Smooth muscle cell (in vitro differentiated cells): ENCODE data around the gene RXRA. TPM values are rescaled to one million over a fixed set of nuclear protein-coding genes. Genes with fewer than 3 reads are reported as not detected.
A peak's percentile ranks its signal among the peaks of the same experiment; 100 is the strongest.

Experiments
- DNase-seq: peaks from one replicate; lab custom pipeline; 2025; ENCODE audit not compliant: unreplicated experiment; lab: John Stamatoyannopoulos, UW
- H2AFZ ChIP-seq: fragments of 200-600 bp; sonication (generic); 2 replicates; pipeline ENCODE4 v1.6.0; 2016; ENCODE audit warnings: antibody characterized with exemption, low read depth, mild to moderate bottlenecking
- H3F3A ChIP-seq: fragments of 200-600 bp; sonication (generic); 2 replicates; pipeline ENCODE4 v1.6.0; 2017; ENCODE audit warnings: antibody characterized with exemption, low read depth
- H3K27ac ChIP-seq: fragments of 200-600 bp; sonication (generic); 2 replicates; pipeline ENCODE4 v1.5.1; 2016; ENCODE audit warnings: low read depth, mild to moderate bottlenecking
- H3K27me3 ChIP-seq: fragments of 200-600 bp; sonication (generic); 2 replicates; pipeline ENCODE4 v1.6.1; 2016; ENCODE audit warnings: low read depth, mild to moderate bottlenecking
- H3K36me3 ChIP-seq: fragments of 200-600 bp; sonication (generic); 2 replicates; pipeline ENCODE4 v1.5.1; 2016; ENCODE audit warnings: low read depth
- H3K4me1 ChIP-seq: fragments of 200-600 bp; sonication (generic); 2 replicates; pipeline ENCODE4 v1.5.1; 2016; ENCODE audit warnings: low read depth
- H3K4me2 ChIP-seq: fragments of 200-600 bp; sonication (generic); 2 replicates; pipeline ENCODE4 v1.6.0; 2016; ENCODE audit warnings: mild to moderate bottlenecking
- H3K4me3 ChIP-seq: fragments of 200-600 bp; sonication (generic); 2 replicates; pipeline ENCODE4 v1.5.1; 2016; ENCODE audit warnings: mild to moderate bottlenecking
- H3K79me2 ChIP-seq: fragments of 200-600 bp; sonication (generic); 2 replicates; pipeline ENCODE4 v1.6.0; 2016; ENCODE audit warnings: low read depth, mild to moderate bottlenecking
- H3K9ac ChIP-seq: fragments of 200-600 bp; sonication (generic); 2 replicates; pipeline ENCODE4 v1.6.0; 2016; ENCODE audit warnings: low read depth
- H3K9me3 ChIP-seq: fragments of 200-600 bp; sonication (generic); replicated peaks from 2 replicates; pipeline ENCODE4 v1.5.1; 2016; ENCODE audit warnings: low read depth
- H4K20me1 ChIP-seq: fragments of 200-600 bp; sonication (generic); 2 replicates; pipeline ENCODE4 v1.6.0; 2016; ENCODE audit warnings: low read depth
- WGBS: methylation state at CpG from one replicate; pipeline ENCODE4 v1.1.7; 2016; ENCODE audit warnings: low lambda C conversion rate; 5-methylcytosine and 5-hydroxymethylcytosine counted together
- polyA plus RNA-seq: library from polyadenylated mRNA; unstranded; fragments of >200 nt; fragmentation: Nextera tagmentation; extraction: Ambion mirVana; gene quantifications from 2 replicates; pipeline ENCODE4 v1.2.1, GENCODE V29; 2016
- total RNA-seq: library from RNA; depleted of rRNA; stranded (reverse); fragments of >200 nt; gene quantifications from 2 replicates; pipeline ENCODE4 v1.2.3, GENCODE V29; 2014
- TF ChIP-seq, protein P1 (sequence below): fragments of 200-600 bp; sonication (generic); IDR thresholded peaks from 2 replicates; pipeline ENCODE4 v1.5.1; 2017; ENCODE audit warnings: borderline replicate concordance, mild to moderate bottlenecking, antibody characterized with exemption; ENCODE audit not compliant: insufficient read depth, poor library complexity, severe bottlenecking

RXRA gene
- total and polyA plus RNA-seq, 2 experiments from 2014 or later: 8.9 to 23.1 TPM

DNA sequence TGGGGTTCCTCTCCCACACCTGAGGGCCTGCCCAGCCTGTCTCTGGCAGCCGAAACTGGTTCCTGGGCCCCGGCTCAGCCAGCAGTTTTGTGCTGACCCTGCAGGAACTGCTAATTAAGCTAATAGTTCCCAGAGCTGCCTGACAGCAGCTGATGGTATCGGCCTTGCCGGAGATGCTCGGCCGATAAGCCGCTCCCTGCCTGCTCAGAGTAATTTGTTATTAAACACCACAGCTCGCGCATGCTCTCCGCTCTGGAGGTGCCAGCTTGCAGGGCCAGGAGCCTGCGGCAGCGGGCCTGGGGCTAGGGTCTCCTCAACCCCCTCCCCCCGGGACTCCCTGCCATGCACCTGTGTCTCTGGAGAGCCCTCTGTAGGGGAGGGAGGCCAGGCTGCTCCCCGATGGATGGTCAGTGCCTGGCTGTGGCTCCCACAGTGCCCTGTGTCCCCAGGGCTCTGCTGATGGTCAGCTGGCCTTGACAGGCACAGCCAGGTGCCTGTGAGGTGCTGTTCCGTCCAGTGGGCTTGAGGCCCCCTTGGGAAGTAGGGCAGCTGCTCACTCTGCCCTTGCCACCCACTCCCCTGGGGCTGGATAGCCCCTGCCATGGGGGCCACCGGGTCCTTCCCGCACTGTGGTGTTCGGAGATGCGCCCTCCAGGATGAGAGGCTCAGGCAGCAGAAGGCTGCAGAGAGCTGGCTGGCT is 41.7 kb downstream of the RXRA start:
- no peaks in the 10 kb centered on the region for H3K27me3 ChIP-seq
- no peak overlapping the region for H3K4me3 ChIP-seq
- H3K27ac ChIP-seq: no peak overlapping the region
- peaks cover 12% of the 10 kb centered on the region for H3K4me1 ChIP-seq
- peaks cover 72% of the 10 kb centered on the region for H3K79me2 ChIP-seq
- no peak overlapping the region for H3K9ac ChIP-seq
- H3K9me3 ChIP-seq: no peaks in the 10 kb centered on the region
- 69% methylated on average over 19 of the region's 19 CpGs for WGBS
- H4K20me1 ChIP-seq: peaks cover 95% of the 10 kb centered on the region
- no peaks in the 10 kb centered on the region for H3K36me3 ChIP-seq
- H2AFZ ChIP-seq: no peak overlapping the region
- peak overlapping the region; percentile 9 for H3K4me2 ChIP-seq
- TF ChIP-seq, protein P1, sequence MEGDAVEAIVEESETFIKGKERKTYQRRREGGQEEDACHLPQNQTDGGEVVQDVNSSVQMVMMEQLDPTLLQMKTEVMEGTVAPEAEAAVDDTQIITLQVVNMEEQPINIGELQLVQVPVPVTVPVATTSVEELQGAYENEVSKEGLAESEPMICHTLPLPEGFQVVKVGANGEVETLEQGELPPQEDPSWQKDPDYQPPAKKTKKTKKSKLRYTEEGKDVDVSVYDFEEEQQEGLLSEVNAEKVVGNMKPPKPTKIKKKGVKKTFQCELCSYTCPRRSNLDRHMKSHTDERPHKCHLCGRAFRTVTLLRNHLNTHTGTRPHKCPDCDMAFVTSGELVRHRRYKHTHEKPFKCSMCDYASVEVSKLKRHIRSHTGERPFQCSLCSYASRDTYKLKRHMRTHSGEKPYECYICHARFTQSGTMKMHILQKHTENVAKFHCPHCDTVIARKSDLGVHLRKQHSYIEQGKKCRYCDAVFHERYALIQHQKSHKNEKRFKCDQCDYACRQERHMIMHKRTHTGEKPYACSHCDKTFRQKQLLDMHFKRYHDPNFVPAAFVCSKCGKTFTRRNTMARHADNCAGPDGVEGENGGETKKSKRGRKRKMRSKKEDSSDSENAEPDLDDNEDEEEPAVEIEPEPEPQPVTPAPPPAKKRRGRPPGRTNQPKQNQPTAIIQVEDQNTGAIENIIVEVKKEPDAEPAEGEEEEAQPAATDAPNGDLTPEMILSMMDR: no peak
- H3F3A ChIP-seq: no peaks in the 10 kb centered on the region
- no peak for DNase-seq

DNA sequence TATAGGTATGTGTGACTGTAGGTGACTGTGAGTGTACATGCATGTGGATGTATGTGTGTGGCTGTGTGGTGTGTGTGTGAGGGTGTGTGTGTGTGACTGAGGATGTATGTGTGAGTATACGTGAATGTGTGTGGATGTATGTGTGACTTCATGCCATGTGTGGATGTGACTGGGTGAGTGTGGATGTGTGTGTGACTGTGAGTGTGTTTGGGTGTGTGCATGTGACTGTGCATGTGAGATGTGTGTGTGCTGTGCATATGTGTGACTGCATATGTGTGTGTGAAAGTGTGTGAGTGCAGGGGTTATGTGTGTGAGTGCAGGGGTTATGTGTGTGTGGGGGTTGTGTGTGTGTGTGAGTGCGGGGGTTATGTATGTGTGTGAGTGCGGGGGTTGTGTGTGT is 42.3 kb downstream of the RXRA start:
- Histone ChIP-seq H3K9me3 (no peaks in the 10 kb centered on the region), H3K79me2 (peaks cover 72% of the 10 kb centered on the region), H3K27me3 (no peaks in the 10 kb centered on the region), H2AFZ (no peak overlapping the region), H3K4me1 (peaks cover 12% of the 10 kb centered on the region), H3K4me2 (no peak overlapping the region), H4K20me1 (peaks cover 95% of the 10 kb centered on the region), H3F3A (no peaks in the 10 kb centered on the region), H3K27ac (no peak overlapping the region), H3K36me3 (no peaks in the 10 kb centered on the region), H3K4me3 (no peak overlapping the region), H3K9ac (no peak overlapping the region)
- WGBS: 73% methylated on average over 1 of the region's 3 CpGs
- TF ChIP-seq, protein P1: no peak
- DNase-seq: no peak

DNA sequence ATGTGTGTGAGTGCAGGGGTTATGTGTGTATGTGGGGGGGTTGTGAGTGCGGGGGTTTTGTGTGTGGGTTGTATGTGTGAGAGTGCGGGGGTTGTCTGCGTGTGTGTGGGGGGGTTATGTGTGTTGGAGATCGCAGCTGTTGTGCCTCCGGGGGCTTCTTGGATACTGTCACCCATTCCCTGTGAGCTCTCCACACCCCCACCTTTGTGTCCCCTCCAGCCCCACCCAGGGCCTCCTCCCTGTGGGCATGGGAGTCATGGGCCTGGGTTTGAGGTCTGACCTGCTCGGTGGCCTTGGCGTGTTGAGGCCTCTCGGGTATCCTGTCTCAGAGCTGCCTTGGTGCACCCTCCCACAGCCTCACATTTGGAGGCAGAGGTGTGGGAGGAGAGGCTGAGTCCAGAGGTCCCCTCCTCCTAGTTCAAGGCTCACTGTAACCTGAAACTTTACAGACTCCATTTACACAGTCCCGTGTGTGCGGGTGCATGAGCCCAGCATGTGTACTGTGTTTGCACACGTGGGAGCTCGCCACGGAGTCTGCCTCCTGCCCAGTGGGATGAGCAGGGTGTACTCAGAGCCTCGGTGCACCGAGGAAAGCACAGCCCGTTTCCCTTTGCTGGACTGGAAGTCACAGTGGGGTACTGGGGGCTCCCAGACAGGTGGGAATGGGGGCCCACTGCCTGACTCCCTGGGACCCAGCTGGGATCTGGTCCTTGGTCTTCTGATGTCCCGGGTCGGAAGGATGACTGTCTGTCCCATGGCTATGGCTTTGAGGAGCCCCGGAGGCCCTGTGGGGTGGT is 43.4 kb downstream of the RXRA start:
- H3K27me3 ChIP-seq: no peaks in the 10 kb centered on the region
- no peak overlapping the region for H3K27ac ChIP-seq
- peaks cover 95% of the 10 kb centered on the region for H4K20me1 ChIP-seq
- no peak overlapping the region for H3K4me2 ChIP-seq
- DNase-seq: no peak
- H3K79me2 ChIP-seq: peaks cover 74% of the 10 kb centered on the region
- H2AFZ ChIP-seq: no peak overlapping the region
- H3K9me3 ChIP-seq: no peaks in the 10 kb centered on the region
- TF ChIP-seq, protein P1: no peak
- no peak overlapping the region for H3K9ac ChIP-seq
- no peak overlapping the region for H3K4me3 ChIP-seq
- peaks cover 12% of the 10 kb centered on the region for H3K4me1 ChIP-seq
- WGBS: 76% methylated on average over 14 of the region's 19 CpGs
- no peaks in the 10 kb centered on the region for H3F3A ChIP-seq
- no peaks in the 10 kb centered on the region for H3K36me3 ChIP-seq

DNA sequence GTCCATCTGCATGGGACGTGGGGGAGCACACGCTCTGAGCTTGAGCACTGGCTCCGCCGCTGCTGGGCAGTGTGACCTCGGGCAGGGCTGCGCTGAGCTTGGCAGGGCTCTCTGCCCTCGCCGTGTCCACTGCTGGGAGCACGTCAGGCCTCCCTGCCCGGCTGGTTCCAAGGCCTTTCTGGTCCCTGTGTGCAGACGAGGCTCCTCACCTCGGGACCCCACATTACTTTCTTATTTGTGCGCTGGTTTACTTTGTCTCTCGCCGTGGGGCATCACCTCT is 43.9 kb downstream of the RXRA start:
- Histone ChIP-seq H3K9me3 (no peaks in the 10 kb centered on the region), H4K20me1 (peaks cover 95% of the 10 kb centered on the region), H3K27me3 (no peaks in the 10 kb centered on the region), H3K9ac (no peak overlapping the region), H2AFZ (no peak overlapping the region), H3F3A (no peaks in the 10 kb centered on the region), H3K36me3 (no peaks in the 10 kb centered on the region), H3K4me3 (no peak overlapping the region), H3K4me2 (no peak overlapping the region), H3K27ac (no peak overlapping the region), H3K79me2 (peaks cover 74% of the 10 kb centered on the region), H3K4me1 (peaks cover 12% of the 10 kb centered on the region)
- no peak for DNase-seq
- TF ChIP-seq, protein P1: no peak
- WGBS: 89% methylated on average over 15 of the region's 15 CpGs
